ENCODE measurements around the gene MBL2.

Gene MBL2

GRCh38 chr10:52774182-52774581, 1.6 kb upstream of the MBL2 start:
- no peak for DNase-seq (ENCODE audit: low read depth in 2 of 2, low spot score in 1 of 2)

GRCh38 chr10:52771534-52772445, 794 bp downstream of the MBL2 start:
- DNase-seq (ENCODE audit: low read depth in 2 of 2, low spot score in 1 of 2): no peak

DNA sequence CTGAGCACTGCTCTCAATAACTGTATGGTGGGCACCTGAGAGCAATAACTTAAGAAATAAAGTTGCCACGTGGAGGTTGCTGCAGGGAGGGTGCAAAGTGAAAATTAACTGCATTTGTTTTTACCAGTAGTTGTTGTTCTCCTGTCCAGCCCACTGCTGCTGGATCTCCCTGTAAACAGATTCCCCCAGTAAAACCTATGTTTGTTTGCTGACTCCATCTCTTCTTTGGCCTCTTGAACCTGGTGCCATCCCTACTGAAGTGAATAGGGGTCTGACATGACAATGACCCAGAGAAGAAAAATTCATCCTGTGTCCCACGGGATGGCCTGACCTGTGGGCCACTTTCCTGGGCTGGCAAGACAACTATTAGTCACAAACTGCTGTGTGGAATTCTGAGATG, 1.7 kb downstream of the MBL2 start:
- no peak for DNase-seq (ENCODE audit: low read depth in 2 of 2, low spot score in 1 of 2)

GRCh38 chr10:52769966-52770365, 2.6 kb downstream of the MBL2 start:
- no peak for DNase-seq (ENCODE audit: low read depth in 2 of 2, low spot score in 1 of 2)

DNA sequence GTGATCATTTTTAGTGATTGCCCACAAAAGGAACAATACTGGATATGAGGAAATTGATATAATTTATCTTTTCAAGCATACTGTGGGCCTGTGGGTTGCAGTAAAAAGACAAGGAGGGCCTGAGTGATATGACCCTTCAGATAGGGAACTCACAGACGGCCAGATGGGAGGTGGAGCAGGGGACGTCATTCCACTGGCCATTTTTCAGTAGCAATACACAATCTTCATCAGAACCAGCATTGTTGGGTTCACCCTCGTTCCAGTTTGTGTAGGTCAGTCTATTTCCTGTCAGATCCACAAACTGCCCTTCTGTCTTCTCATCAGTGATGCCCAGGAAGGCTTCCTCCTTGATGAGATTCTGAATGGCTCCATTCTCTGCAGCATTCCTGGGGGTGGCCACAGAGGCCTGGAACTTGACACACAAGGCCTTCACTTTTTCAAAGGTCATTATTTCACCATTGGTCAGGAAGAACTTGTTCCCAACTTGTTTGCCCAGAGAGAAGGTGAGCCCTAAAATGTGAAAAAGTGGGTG, 4.5 kb downstream of the MBL2 start:
- no peak for DNase-seq (ENCODE audit: low read depth in 2 of 2, low spot score in 1 of 2)

DNA sequence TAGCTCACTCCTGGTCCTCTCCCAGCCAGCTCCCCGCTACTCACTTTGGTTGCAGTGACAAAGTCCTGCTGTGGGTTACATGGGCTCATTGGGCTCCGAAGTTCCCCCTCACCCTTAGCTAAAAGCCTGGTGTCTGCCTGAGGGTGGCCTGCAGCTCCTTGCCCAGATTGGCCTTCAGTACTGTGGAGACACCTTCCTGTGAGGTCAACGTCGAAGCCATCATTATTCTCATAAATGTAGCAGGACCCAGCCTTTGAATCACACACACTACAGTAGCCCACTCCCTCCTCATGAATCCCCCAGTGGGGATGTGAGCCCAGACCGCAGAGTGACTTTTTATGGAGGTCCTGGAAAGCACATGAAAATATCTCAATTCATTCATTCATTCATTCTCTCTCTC, 10.5 kb downstream of the MBL2 start:
- DNase-seq (ENCODE audit: low read depth in 2 of 2, low spot score in 1 of 2): no peak

GRCh38 chr10:52759154-52759553, 13.4 kb downstream of the MBL2 start:
- no peak for DNase-seq (ENCODE audit: low read depth in 2 of 2, low spot score in 1 of 2)

DNA sequence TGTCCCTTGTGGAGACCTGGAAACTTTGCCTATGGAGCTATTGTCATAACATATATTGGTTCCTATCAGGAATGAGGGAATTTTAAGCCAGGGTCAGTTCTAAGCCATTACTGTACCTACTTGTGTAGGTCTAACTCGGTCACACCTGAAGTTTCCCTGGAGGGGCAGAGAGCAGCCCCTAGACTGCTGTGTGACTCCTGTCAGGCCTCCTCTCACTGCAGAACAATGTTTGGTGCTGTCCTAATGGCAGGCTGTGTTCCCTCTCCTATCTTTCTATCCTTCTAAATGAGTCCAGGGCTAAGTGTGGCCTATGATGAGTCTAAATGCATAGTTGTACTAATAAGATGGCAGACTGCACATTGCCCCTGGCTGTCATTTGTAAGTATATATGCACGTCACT, 14.2 kb downstream of the MBL2 start:
- DNase-seq (ENCODE audit: low read depth in 2 of 2, low spot score in 1 of 2): no peak

- DNase-seq (ENCODE audit: low read depth in 2 of 2, low spot score in 1 of 2): no peak
Measured at GRCh38 chr10:52757773-52758172, 14.8 kb downstream of the MBL2 start.

DNA sequence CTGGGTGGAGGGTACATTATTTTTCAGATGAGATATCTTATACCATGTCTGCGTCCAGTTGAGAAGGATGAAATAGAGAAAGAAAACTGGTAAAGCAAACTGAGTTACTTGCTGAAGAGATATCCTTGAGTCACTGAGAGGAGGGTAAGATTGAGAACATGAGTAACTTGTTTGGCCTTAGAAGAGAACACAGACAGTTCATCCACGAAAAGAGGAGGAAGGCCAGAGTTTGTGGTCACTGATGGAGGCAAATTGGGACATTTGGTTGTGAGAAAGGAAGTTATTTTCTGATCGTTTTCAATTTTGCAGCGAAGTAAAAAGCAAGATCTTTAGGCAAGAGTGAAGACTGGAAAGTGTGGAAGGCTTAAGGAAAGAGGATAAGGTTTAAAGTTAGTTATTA, 15.6 kb downstream of the MBL2 start:
- DNase-seq (ENCODE audit: low read depth in 2 of 2, low spot score in 1 of 2): no peak

DNA sequence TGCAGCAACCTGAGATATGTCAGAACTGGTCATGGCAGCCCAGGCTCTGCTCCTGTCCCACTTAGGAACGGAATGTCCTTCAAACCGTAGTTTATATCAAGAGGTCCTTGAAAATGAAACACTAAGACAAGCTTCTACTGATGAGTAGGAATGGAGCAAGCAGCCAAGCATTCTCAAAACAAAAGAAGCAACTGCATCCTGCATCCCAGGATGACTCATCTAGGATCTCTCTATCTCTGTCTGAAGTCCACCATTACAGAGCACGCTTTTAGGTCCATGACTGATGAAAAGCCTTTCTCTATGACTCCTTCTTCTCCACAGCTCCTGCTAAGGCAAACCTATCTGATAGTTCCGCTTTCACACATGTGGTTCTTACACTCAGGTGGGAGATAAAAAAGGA, 16.3 kb downstream of the MBL2 start:
- no peak for DNase-seq (ENCODE audit: low read depth in 2 of 2, low spot score in 1 of 2)

- no peak for DNase-seq (ENCODE audit: low read depth in 2 of 2, low spot score in 1 of 2)
Measured at GRCh38 chr10:52755297-52756062, 17.1 kb downstream of the MBL2 start.

GRCh38 chr10:52752801-52753445, 19.7 kb downstream of the MBL2 start:
- DNase-seq (ENCODE audit: low read depth in 2 of 2, low spot score in 1 of 2): no peak

- no peak for DNase-seq (ENCODE audit: low read depth in 2 of 2, low spot score in 1 of 2)
Measured at GRCh38 chr10:52752261-52752660, 20.3 kb downstream of the MBL2 start.

DNA sequence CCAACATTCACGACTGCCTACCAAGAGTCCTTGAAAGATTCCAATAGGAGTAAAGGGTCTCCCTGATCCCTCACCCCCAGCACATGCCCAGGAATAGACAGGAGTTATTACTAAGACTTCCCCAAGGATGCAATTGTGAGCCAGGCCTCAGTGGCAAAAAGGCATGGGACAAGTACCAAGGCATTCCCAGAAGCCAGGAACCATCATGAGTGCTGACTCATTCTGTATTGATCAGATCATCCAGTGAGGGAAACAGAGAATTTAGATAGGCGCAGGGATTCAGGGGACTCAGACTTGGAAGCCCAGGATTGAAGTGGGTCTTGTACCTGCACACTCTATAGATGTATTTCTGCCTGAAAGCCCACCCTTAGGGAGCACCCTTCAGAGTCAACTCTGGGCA, 21.2 kb downstream of the MBL2 start:
- DNase-seq (ENCODE audit: low read depth in 2 of 2, low spot score in 1 of 2): no peak

DNA sequence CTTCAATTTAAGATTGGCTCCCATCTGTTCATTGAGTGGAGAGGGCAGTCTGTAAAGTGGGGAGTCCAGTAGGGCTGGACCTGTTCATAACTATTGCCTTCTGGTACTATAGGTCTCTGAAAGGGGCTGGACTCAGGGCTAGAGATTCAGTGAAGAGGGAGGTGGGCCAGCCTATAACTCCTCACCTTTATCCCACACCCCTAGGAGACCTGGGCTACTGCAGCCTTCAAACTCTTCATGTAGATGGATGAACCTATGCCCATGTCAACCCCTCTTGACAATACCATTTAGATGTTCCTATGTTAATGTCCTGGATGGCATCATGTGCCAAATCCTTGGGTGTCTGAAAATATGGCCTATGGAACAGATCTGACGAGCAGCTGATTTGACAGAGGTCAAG, 22.0 kb downstream of the MBL2 start:
- no peak for DNase-seq (ENCODE audit: low read depth in 2 of 2, low spot score in 1 of 2)

DNA sequence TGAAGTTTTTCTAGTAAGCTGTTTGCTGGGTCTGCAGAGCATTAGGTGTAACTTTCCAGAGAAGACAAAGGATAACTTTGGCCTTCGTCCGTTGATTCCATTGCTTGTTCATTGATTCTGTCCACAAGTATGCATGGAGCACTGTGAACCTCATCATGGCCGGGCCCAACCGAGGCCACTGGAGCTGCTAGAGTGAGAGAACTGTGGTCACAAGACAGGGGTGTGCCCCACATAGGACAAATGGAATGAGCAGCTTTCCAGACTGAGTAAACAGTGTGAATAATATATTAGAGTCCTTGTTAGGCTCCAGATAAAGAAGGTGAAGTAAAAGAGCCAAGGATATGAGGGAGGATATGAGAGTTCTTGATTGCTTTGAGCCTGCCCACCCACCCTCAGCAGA, 24.9 kb downstream of the MBL2 start:
- no peak for DNase-seq (ENCODE audit: low read depth in 2 of 2, low spot score in 1 of 2)

- DNase-seq (ENCODE audit: low read depth in 2 of 2, low spot score in 1 of 2): no peak
Measured at GRCh38 chr10:52746169-52746568, 26.4 kb downstream of the MBL2 start.

DNA sequence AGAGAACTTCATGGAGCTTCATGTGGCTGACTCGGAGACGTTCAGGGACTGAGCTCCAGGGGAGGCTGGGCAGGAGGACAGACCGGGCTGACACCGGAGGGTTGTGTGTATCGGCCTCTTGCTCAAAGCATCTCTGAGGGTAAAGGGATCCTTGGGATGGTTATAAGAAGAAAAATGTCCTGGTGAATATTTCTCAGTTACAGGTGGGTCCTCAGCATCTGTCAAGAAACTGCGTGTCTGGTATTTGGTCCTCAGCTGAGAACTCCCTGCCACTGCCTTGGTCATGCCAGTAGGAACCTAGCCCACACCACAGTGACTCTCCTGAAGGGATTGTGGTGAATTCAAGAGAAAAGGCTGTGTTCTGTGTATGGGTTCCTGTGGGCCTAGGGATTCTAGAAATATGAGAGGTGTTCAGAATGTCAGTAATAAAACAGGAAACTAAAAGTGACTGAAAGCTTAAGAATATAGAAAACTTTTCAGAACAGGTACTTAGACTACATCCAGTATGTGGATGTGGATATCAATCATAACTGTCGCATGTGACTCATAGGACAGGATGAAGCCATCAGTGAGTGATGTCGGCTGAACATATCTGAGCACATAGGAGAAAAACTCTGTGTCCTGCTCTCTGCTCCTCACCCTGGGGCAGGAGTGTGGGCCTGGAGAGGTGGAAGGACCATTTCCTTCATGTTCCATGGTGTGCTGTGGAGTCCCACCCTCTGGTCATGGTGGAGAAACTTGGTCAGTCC, 28.4 kb downstream of the MBL2 start:
- DNase-seq (ENCODE audit: low read depth in 2 of 2, low spot score in 1 of 2): no peak

DNA sequence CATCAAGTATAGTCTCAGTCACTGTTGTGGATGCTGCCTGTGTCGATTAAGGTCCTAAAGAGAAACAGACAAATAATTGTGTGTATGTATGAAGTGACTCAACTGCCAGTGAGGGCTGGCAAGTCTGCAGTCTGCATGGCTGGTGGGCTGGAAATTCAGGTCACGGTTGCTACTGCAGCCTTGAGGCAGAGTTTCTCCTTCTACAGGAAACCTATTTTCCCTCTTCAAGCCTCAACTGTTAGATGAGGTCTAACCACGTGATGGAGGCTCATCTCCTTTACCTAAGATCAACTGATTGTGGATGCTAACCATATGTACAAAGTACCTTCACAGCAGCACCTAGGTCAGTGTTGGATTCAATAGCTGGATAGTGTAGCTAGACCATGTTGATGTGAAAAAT, 29.9 kb downstream of the MBL2 start:
- no peak for DNase-seq (ENCODE audit: low read depth in 2 of 2, low spot score in 1 of 2)

GRCh38 chr10:52741851-52742250, 30.7 kb downstream of the MBL2 start:
- DNase-seq (ENCODE audit: low read depth in 2 of 2, low spot score in 1 of 2): no peak
